Fibroblast of lung (primary cell): Measurements from ENCODE around the gene TNFAIP8L1. TPM values are rescaled to one million over a fixed set of nuclear protein-coding genes. Genes with fewer than 3 reads are reported as not detected.

Experiments
- DNase-seq, 2 donors: peaks; one replicate each; pipeline versions ENCODE4 v3.0.0 to v3.0.0-alpha.2; 2010; ENCODE audit warnings: low read depth in 2 of 2
- H2AFZ ChIP-seq: 2 replicates; pipeline ENCODE4 v1.5.1; 2012; ENCODE audit warnings: low read length, control low read depth, inconsistent platforms
- H3K27ac ChIP-seq: 2 replicates; pipeline ENCODE4 v1.5.1; 2011; ENCODE audit warnings: low read length, control low read depth; ENCODE audit not compliant: insufficient read depth
- H3K27me3 ChIP-seq: 2 replicates; pipeline ENCODE4 v1.5.1; 2011; ENCODE audit warnings: mild to moderate bottlenecking, low read length; ENCODE audit not compliant: control insufficient read depth, insufficient read depth
- H3K36me3 ChIP-seq: 2 replicates; pipeline ENCODE4 v1.5.1; 2011; ENCODE audit warnings: low read length; ENCODE audit not compliant: control insufficient read depth, insufficient read depth
- H3K4me1 ChIP-seq: 2 replicates; pipeline ENCODE4 v1.5.1; 2011; ENCODE audit warnings: low read length; ENCODE audit not compliant: control insufficient read depth, insufficient read depth; ENCODE audit errors: extremely low read depth
- H3K4me2 ChIP-seq: 2 replicates; pipeline ENCODE4 v1.5.1; 2011; ENCODE audit warnings: low read length, control low read depth; ENCODE audit not compliant: insufficient read depth; ENCODE audit errors: extremely low read depth
- H3K4me3 ChIP-seq, 4 experiments: fragments of 200-600 bp in 1 of 4; sonication (generic) in 1 of 4; replicated peaks in 1 of 4; 2 replicates each; pipeline ENCODE4 v1.5.1; 2011 to 2016; ENCODE audit warnings: low read length in 4 of 4, low read depth in 3 of 4, mild to moderate bottlenecking in 3 of 4, control low read depth in 2 of 4, inconsistent platforms in 1 of 4, mixed read lengths in 1 of 4; ENCODE audit not compliant: insufficient read depth in 1 of 4; ENCODE audit errors: control extremely low read depth in 1 of 4
- H3K79me2 ChIP-seq: 2 replicates; pipeline ENCODE4 v1.5.1; 2012; ENCODE audit warnings: mild to moderate bottlenecking, low read length, inconsistent platforms; ENCODE audit not compliant: control insufficient read depth, insufficient read depth
- H3K9ac ChIP-seq: 2 replicates; pipeline ENCODE4 v1.5.1; 2011; ENCODE audit warnings: mild to moderate bottlenecking, low read length, control low read depth; ENCODE audit not compliant: insufficient read depth
- H3K9me3 ChIP-seq: 2 replicates; pipeline ENCODE4 v1.5.1; 2012; ENCODE audit warnings: low read depth, low read length; ENCODE audit not compliant: control insufficient read depth, insufficient read depth
- H4K20me1 ChIP-seq: 2 replicates; pipeline ENCODE4 v1.5.1; 2011; ENCODE audit warnings: low read length; ENCODE audit not compliant: control insufficient read depth, insufficient read depth; ENCODE audit errors: extremely low read depth
- EZH2 ChIP-seq: IDR thresholded peaks from 2 replicates; pipeline ENCODE4 v1.5.1; 2012; ENCODE audit warnings: low read length, control low read depth, mild to moderate bottlenecking; ENCODE audit errors: missing control alignments
- polyA plus RNA-seq, 2 donors: library from polyadenylated mRNA; depleted of rRNA in 1 of 2; stranded (reverse) in 1 of 2; unstranded in 1 of 2; fragments of >200 nt; gene quantifications; 2 replicates each; pipeline ENCODE4 v1.2.1, GENCODE V29; 2011 to 2012; ENCODE audit warnings: missing spikeins in 1 of 2
- total RNA-seq: library from RNA; depleted of rRNA; stranded (reverse); fragments of >200 nt; gene quantifications from 2 replicates; pipeline ENCODE4 v1.2.1, GENCODE V29; 2014
- TF ChIP-seq, protein P1 (sequence below), 2 donors: IDR thresholded peaks in 1 of 2; conservative IDR thresholded peaks in 1 of 2; 1 replicate in 1 of 2; 2 replicates in 1 of 2; pipeline ENCODE4 v1.5.1; 2011 to 2012; ENCODE audit warnings: low read length in 2 of 2, control low read depth in 1 of 2, inconsistent platforms in 1 of 2, low read depth in 1 of 2, mild to moderate bottlenecking in 1 of 2

The TNFAIP8L1 gene
- total and polyA plus RNA-seq, 2 donors (not counting 1 experiment from before 2014, with no cell fraction given), result 2.3 to 4.0 TPM

DNA sequence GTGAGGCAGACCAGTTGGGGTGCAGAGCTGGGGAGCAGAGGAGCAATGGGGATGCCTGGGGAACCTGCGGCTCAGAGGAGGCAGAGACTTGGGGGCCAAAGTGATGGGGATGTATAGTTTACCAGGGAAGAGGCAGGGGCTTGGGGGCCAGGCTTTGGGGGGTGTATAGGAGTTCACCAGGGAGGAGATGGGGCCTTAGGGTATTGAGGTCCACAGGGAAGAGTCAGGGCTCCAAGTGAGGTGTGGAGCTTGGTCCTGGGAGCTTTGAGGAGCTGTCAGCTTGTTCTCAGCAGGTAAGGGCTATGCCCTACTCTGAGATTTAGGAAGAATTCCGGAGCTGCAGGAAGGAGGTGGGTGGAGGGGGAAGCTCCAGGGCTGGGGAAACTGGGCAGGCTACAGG, 10.8 kb downstream of the TNFAIP8L1 start:
- Histone ChIP-seq H3K79me2 (no peaks in the 10 kb centered on the region), H3K27me3 (no peaks in the 10 kb centered on the region), H3K4me3 (no peak overlapping the region), H3K27ac (no peak overlapping the region), H3K9me3 (no peaks in the 10 kb centered on the region), H4K20me1 (no peaks in the 10 kb centered on the region), H2AFZ (no peak overlapping the region), H3K4me2 (no peak overlapping the region), H3K9ac (no peak overlapping the region), H3K36me3 (peaks cover 6% of the 10 kb centered on the region), H3K4me1 (peaks cover 5% of the 10 kb centered on the region)
- no peak for TF ChIP-seq EZH2
- TF ChIP-seq, protein P1, sequence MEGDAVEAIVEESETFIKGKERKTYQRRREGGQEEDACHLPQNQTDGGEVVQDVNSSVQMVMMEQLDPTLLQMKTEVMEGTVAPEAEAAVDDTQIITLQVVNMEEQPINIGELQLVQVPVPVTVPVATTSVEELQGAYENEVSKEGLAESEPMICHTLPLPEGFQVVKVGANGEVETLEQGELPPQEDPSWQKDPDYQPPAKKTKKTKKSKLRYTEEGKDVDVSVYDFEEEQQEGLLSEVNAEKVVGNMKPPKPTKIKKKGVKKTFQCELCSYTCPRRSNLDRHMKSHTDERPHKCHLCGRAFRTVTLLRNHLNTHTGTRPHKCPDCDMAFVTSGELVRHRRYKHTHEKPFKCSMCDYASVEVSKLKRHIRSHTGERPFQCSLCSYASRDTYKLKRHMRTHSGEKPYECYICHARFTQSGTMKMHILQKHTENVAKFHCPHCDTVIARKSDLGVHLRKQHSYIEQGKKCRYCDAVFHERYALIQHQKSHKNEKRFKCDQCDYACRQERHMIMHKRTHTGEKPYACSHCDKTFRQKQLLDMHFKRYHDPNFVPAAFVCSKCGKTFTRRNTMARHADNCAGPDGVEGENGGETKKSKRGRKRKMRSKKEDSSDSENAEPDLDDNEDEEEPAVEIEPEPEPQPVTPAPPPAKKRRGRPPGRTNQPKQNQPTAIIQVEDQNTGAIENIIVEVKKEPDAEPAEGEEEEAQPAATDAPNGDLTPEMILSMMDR (conservative IDR thresholded peaks at IDR 0.05 in 1 of 2, IDR thresholded peaks at IDR 0.05 in 1 of 2; ENCODE audit: low read depth in 1 of 2, low read length in 2 of 2), result no peak
- no peak for DNase-seq

DNA sequence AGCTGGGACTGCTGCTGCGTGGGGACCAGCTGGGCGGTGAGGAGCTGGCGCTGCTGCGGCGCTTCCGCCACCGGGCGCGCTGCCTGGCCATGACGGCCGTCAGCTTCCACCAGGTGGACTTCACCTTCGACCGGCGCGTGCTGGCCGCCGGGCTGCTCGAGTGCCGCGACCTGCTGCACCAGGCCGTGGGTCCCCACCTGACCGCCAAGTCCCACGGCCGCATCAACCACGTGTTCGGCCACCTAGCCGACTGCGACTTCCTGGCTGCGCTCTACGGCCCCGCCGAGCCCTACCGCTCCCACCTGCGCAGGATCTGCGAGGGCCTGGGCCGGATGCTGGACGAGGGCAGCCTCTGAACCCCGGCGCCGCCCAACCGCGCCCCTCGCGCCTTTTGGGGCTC, 12.8 kb downstream of the TNFAIP8L1 start:
- Histone ChIP-seq H3K9ac (no peak overlapping the region), H3K27ac (no peak overlapping the region), H4K20me1 (no peaks in the 10 kb centered on the region), H3K79me2 (no peaks in the 10 kb centered on the region), H3K36me3 (peaks cover 9% of the 10 kb centered on the region), H3K4me1 (peaks cover 5% of the 10 kb centered on the region), H3K9me3 (no peaks in the 10 kb centered on the region), H3K4me3 (no peak overlapping the region), H3K4me2 (no peak overlapping the region), H3K27me3 (no peaks in the 10 kb centered on the region), H2AFZ (no peak overlapping the region)
- DNase-seq, result no peak
- TF ChIP-seq EZH2, result no peak
- TF ChIP-seq, protein P1 (conservative IDR thresholded peaks at IDR 0.05 in 1 of 2, IDR thresholded peaks at IDR 0.05 in 1 of 2; ENCODE audit: low read depth in 1 of 2, low read length in 2 of 2), result no peak

- H3K27me3 ChIP-seq, result no peaks in the 10 kb centered on the region
- TF ChIP-seq, protein P1 (conservative IDR thresholded peaks at IDR 0.05 in 1 of 2, IDR thresholded peaks at IDR 0.05 in 1 of 2; ENCODE audit: low read depth in 1 of 2, low read length in 2 of 2), result no peak
- TF ChIP-seq EZH2, result no peak
- no peak overlapping the region for H3K4me3 ChIP-seq
- H3K27ac ChIP-seq, result no peak overlapping the region
- H3K79me2 ChIP-seq, result no peaks in the 10 kb centered on the region
- no peaks in the 10 kb centered on the region for H4K20me1 ChIP-seq
- peaks cover 21% of the 10 kb centered on the region for H3K36me3 ChIP-seq
- H3K4me1 ChIP-seq, result no peaks in the 10 kb centered on the region
- no peak overlapping the region for H3K4me2 ChIP-seq
- DNase-seq, result no peak
- no peak overlapping the region for H2AFZ ChIP-seq
- no peak overlapping the region for H3K9ac ChIP-seq
- H3K9me3 ChIP-seq, result no peaks in the 10 kb centered on the region
Measured at GRCh38 chr19:4653793-4654436, 14.6 kb downstream of the TNFAIP8L1 start.
